ENCODE results near the gene HDAC9.
"Not testable (repeated sequence)": the region's sequence is repeated elsewhere in the genome, so short reads cannot be mapped to it uniquely, and the experiment has no call there.

DNA sequence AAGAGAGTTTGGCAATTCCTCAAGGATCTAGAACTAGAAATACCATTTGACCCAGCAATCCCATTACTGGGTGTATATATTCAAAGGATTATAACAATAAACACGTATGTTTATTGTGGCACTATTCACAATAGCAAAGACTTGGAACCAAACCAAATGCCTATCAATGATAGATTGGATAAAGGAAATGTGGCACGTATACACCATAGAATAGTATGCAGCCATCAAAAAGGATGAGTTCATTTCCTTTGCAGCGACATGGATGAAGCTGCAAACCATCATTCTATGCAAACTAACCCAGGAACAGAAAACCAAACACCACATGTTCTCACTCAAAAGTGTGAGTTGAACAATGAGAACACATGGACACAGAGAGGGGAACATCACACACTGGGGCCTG, 537.4 kb downstream of the HDAC9 start:
- TF ChIP-seq, protein P1, sequence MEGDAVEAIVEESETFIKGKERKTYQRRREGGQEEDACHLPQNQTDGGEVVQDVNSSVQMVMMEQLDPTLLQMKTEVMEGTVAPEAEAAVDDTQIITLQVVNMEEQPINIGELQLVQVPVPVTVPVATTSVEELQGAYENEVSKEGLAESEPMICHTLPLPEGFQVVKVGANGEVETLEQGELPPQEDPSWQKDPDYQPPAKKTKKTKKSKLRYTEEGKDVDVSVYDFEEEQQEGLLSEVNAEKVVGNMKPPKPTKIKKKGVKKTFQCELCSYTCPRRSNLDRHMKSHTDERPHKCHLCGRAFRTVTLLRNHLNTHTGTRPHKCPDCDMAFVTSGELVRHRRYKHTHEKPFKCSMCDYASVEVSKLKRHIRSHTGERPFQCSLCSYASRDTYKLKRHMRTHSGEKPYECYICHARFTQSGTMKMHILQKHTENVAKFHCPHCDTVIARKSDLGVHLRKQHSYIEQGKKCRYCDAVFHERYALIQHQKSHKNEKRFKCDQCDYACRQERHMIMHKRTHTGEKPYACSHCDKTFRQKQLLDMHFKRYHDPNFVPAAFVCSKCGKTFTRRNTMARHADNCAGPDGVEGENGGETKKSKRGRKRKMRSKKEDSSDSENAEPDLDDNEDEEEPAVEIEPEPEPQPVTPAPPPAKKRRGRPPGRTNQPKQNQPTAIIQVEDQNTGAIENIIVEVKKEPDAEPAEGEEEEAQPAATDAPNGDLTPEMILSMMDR (conservative IDR thresholded peaks at IDR 0.05; ENCODE audit: low read length) = not testable (repeated sequence)
- TF ChIP-seq EZH2phosphoT487 (IDR thresholded peaks at IDR 0.05; ENCODE audit: borderline replicate concordance) = not testable (repeated sequence)

Data from Loucy (cell line).